Caco-2 (cell line): ENCODE data around the gene NRXN3. TPM values are rescaled to one million over a fixed set of nuclear protein-coding genes. Genes with fewer than 3 reads are reported as not detected.

ENCODE experiments used
- BruUV-seq: library from RNA; stranded (reverse); fragments of 400-500 nt; replicated peaks from 2 replicates; lab custom pipeline; 2021; lab: Mats Ljungman, UMichigan
- CTCF ChIA-PET: fragments of 300-600 bp; sonication (Branson Sonifier 250); formaldehyde crosslinking; loops from one replicate; lab custom pipeline; 2022; ENCODE audit warnings: antibody characterized with exemption; lab: Charles Lee
- POLR2A ChIA-PET: fragments of 300-600 bp; sonication (Branson Sonifier 250); formaldehyde crosslinking; loops from one replicate; lab custom pipeline; 2022; ENCODE audit warnings: antibody characterized with exemption; lab: Charles Lee
- DNase-seq, 2 experiments: peaks; one replicate each; pipeline versions ENCODE4 v3.0.0 to v3.0.0-alpha.2; 2020 to 2022
- H3K27me3 ChIP-seq: replicated peaks from 2 replicates; pipeline ENCODE4 v1.6.0; 2011; ENCODE audit warnings: low read length; ENCODE audit not compliant: control insufficient read depth, insufficient read depth
- H3K36me3 ChIP-seq: 2 replicates; pipeline ENCODE4 v1.5.1; 2011; ENCODE audit warnings: low read length; ENCODE audit not compliant: control insufficient read depth, insufficient read depth
- H3K4me1 ChIP-seq: fragments of 250-450 bp; sonication (Bioruptor Pico); 2 replicates; pipeline ENCODE4 v1.5.1; 2020; ENCODE audit warnings: mild to moderate bottlenecking
- H3K4me3 ChIP-seq: 2 replicates; pipeline ENCODE4 v1.5.1; 2011; ENCODE audit warnings: low read depth, mild to moderate bottlenecking, control low read depth, low read length
- H3K9me3 ChIP-seq: fragments of 250-450 bp; sonication (Bioruptor Pico); 2 replicates; pipeline ENCODE4 v1.5.1; 2020; ENCODE audit warnings: mild to moderate bottlenecking, moderate library complexity
- H3K27ac Mint-ChIP-seq: one replicate; pipeline ENCODE4 v1.8.0; 2022; ENCODE audit warnings: mixed read lengths; ENCODE audit not compliant: unreplicated experiment
- H3K27me3 Mint-ChIP-seq: one replicate; pipeline ENCODE4 v1.8.0; 2022; ENCODE audit warnings: mixed read lengths; ENCODE audit not compliant: insufficient read depth, unreplicated experiment
- H3K36me3 Mint-ChIP-seq: one replicate; pipeline ENCODE4 v1.8.0; 2022; ENCODE audit warnings: mild to moderate bottlenecking, mixed read lengths; ENCODE audit not compliant: insufficient read depth, unreplicated experiment
- H3K4me1 Mint-ChIP-seq: one replicate; pipeline ENCODE4 v1.8.0; 2022; ENCODE audit warnings: low read depth, mixed read lengths; ENCODE audit not compliant: unreplicated experiment
- H3K4me3 Mint-ChIP-seq: one replicate; pipeline ENCODE4 v1.8.0; 2022; ENCODE audit warnings: mild to moderate bottlenecking, moderate library complexity, mixed read lengths; ENCODE audit not compliant: unreplicated experiment
- H3K9me3 Mint-ChIP-seq: one replicate; pipeline ENCODE4 v1.8.0; 2022; ENCODE audit warnings: mixed read lengths; ENCODE audit not compliant: unreplicated experiment
- intact Hi-C: fragments of 100-400 bp; cut with micrococcal nuclease; formaldehyde crosslinking; loops from one replicate; pipeline ENCODE4 v1.10.0; 2022; ENCODE audit not compliant: unreplicated experiment
- total RNA-seq: library from RNA; stranded (reverse); gene quantifications from 2 replicates; pipeline ENCODE4 v1.2.3, GENCODE V29; 2022
- TF ChIP-seq, protein P1 (sequence below), 2 experiments: fragments of 200-600 bp in 1 of 2; IDR thresholded peaks; 1 replicate in 1 of 2; 2 replicates in 1 of 2; pipeline versions ENCODE4 v1.5.1 to v1.8.0; 2011 to 2022; ENCODE audit warnings: antibody characterized with exemption in 1 of 2, control low read depth in 1 of 2, inconsistent platforms in 1 of 2, low read depth in 1 of 2, low read length in 1 of 2, mild to moderate bottlenecking in 1 of 2, moderate library complexity in 1 of 2; ENCODE audit not compliant: insufficient read depth in 1 of 2, severe bottlenecking in 1 of 2, unreplicated experiment in 1 of 2

Gene NRXN3
- total RNA-seq, 1 experiment from 2014 or later: 12.4 TPM

DNA sequence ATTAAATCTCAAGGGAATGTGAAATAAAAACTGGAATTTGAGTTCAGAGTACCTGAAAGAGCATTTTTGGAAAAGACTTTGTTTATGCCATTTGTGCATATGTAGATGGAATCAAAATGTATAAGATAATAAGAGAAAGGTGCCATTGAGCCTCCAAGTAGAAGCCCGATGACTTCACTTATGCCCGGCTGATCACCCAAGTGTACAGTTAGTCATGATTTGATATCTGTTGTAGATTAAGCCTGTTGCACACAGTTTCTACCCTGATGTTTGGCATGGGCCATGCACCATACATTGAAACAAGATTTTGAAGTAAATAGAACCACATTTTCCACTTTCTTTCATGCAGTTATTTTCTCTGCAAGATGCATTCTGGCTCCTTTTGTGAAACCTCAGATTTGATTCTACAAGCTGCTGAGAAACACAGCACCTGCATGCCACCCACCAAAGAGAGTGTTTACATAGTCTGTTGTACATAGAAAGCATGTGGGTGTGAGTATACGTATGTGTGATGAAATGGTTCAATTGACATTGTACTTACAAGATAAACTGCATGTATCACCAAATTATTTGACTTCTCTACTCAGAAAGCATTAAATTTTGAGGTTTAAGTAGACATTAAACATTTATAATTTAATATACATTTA lies 1268.6 kb downstream of the NRXN3 start:
- no peak overlapping the region for H3K4me3 ChIP-seq
- intact Hi-C loops: no loop called here
- no peaks in the 10 kb centered on the region for H3K27me3 Mint-ChIP-seq
- ChIA-PET CTCF (no interaction called here), POLR2A (no interaction called here)
- H3K27me3 ChIP-seq: no peaks in the 10 kb centered on the region
- H3K4me1 ChIP-seq: no peaks in the 10 kb centered on the region
- no peaks in the 10 kb centered on the region for H3K36me3 ChIP-seq
- no peaks in the 10 kb centered on the region for H3K36me3 Mint-ChIP-seq
- TF ChIP-seq, protein P1, sequence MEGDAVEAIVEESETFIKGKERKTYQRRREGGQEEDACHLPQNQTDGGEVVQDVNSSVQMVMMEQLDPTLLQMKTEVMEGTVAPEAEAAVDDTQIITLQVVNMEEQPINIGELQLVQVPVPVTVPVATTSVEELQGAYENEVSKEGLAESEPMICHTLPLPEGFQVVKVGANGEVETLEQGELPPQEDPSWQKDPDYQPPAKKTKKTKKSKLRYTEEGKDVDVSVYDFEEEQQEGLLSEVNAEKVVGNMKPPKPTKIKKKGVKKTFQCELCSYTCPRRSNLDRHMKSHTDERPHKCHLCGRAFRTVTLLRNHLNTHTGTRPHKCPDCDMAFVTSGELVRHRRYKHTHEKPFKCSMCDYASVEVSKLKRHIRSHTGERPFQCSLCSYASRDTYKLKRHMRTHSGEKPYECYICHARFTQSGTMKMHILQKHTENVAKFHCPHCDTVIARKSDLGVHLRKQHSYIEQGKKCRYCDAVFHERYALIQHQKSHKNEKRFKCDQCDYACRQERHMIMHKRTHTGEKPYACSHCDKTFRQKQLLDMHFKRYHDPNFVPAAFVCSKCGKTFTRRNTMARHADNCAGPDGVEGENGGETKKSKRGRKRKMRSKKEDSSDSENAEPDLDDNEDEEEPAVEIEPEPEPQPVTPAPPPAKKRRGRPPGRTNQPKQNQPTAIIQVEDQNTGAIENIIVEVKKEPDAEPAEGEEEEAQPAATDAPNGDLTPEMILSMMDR (IDR thresholded peaks at IDR 0.05; ENCODE audit: insufficient read depth in 1 of 2, low read depth in 1 of 2, low read length in 1 of 2, severe bottlenecking in 1 of 2, unreplicated experiment in 1 of 2): no peak
- DNase-seq: no peak
- no peaks in the 10 kb centered on the region for H3K4me1 Mint-ChIP-seq
- H3K9me3 ChIP-seq: no peaks in the 10 kb centered on the region
- no peak overlapping the region for H3K4me3 Mint-ChIP-seq
- H3K27ac Mint-ChIP-seq: no peak overlapping the region
- no TSS peak for BruUV-seq
- no peaks in the 10 kb centered on the region for H3K9me3 Mint-ChIP-seq

DNA sequence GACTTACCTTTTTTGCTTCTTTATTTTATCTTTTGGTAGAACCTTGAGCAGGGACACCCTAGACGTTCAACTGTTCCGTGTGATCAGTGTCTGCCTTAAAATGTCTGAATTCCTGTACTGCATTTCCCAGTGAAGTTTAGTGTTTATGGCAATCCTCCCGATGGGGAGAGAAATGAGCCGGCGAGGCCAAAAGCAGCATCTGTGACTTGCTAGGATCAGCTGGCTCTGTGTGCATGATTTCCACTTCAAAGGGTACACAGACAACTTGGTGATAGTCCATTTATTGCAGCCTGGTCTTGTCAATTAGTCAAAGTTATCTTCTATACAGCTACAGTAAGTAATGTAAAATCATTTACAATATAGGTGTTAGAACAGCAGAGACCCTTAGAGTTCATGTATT lies 1272.6 kb downstream of the NRXN3 start:
- no peaks in the 10 kb centered on the region for H3K27me3 ChIP-seq
- Mint-ChIP-seq H3K27me3 (no peaks in the 10 kb centered on the region), H3K4me3 (no peak overlapping the region), H3K4me1 (peaks cover 2% of the 10 kb centered on the region), H3K36me3 (no peaks in the 10 kb centered on the region), H3K27ac (no peak overlapping the region), H3K9me3 (no peaks in the 10 kb centered on the region)
- no peak for DNase-seq
- TF ChIP-seq, protein P1 (IDR thresholded peaks at IDR 0.05; ENCODE audit: insufficient read depth in 1 of 2, low read depth in 1 of 2, low read length in 1 of 2, severe bottlenecking in 1 of 2, unreplicated experiment in 1 of 2): no peak
- POLR2A ChIA-PET: no interaction called here
- intact Hi-C loops: no loop called here
- no TSS peak for BruUV-seq
- H3K9me3 ChIP-seq: no peaks in the 10 kb centered on the region
- no peaks in the 10 kb centered on the region for H3K4me1 ChIP-seq
- no peak overlapping the region for H3K4me3 ChIP-seq
- no peaks in the 10 kb centered on the region for H3K36me3 ChIP-seq
- CTCF ChIA-PET: interaction anchor here (0.6 kb wide), 1 partner anchor 443 kb away, joined by 3 read pairs; no protein-coding TSS in a partner anchor

DNA sequence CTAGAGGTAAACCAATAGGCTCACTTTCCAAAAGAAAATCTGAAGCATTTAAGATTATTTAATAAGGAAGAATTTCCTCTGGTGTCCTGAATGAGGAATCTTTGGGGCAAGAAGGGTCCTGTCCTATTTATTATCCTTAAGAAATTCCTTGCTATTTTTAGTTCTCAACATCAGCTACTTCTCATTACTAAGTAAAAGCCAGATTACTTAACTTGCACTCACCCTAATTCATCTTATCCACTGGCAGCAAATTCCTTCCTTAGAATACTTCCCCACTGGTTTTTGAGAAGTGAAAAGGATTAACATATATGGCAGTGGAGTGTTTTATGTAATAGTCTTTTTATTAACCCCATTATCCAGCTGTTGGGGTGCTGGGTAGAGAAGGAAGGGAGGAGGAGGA lies 1273.4 kb downstream of the NRXN3 start:
- H3K9me3 ChIP-seq: no peaks in the 10 kb centered on the region
- H3K27me3 Mint-ChIP-seq: no peaks in the 10 kb centered on the region
- H3K27me3 ChIP-seq: no peaks in the 10 kb centered on the region
- H3K4me3 Mint-ChIP-seq: no peak overlapping the region
- no peak overlapping the region for H3K27ac Mint-ChIP-seq
- no peaks in the 10 kb centered on the region for H3K36me3 ChIP-seq
- BruUV-seq: no TSS peak
- TF ChIP-seq, protein P1 (IDR thresholded peaks at IDR 0.05; ENCODE audit: insufficient read depth in 1 of 2, low read depth in 1 of 2, low read length in 1 of 2, severe bottlenecking in 1 of 2, unreplicated experiment in 1 of 2): no peak
- ChIA-PET CTCF (no interaction called here), POLR2A (no interaction called here)
- no peaks in the 10 kb centered on the region for H3K4me1 ChIP-seq
- no peak for DNase-seq
- peaks cover 9% of the 10 kb centered on the region for H3K4me1 Mint-ChIP-seq
- H3K36me3 Mint-ChIP-seq: no peaks in the 10 kb centered on the region
- intact Hi-C loops: no loop called here
- no peak overlapping the region for H3K4me3 ChIP-seq
- no peaks in the 10 kb centered on the region for H3K9me3 Mint-ChIP-seq
